Dendritic cell treated with granulocyte-macrophage colony-stimulating factor and Interleukin-4, amounts not matched to agents 40 ng/mL and 50 ng/mL, for 4 days (primary cell): ENCODE results near the gene KLF3.

ENCODE experiments used
- H3K27ac Mint-ChIP-seq: one replicate; pipeline ENCODE4 v1.8.0; 2022; ENCODE audit warnings: mild to moderate bottlenecking, mixed read lengths
- H3K27me3 Mint-ChIP-seq: one replicate; pipeline ENCODE4 v1.8.0; 2022; ENCODE audit warnings: mild to moderate bottlenecking, mixed read lengths
- H3K36me3 Mint-ChIP-seq: one replicate; pipeline ENCODE4 v1.8.0; 2022; ENCODE audit warnings: low read depth, mixed read lengths
- H3K4me1 Mint-ChIP-seq: one replicate; pipeline ENCODE4 v1.8.0; 2022; ENCODE audit warnings: low read depth, mixed read lengths
- H3K4me3 Mint-ChIP-seq: one replicate; pipeline ENCODE4 v1.8.0; 2022; ENCODE audit warnings: mild to moderate bottlenecking, moderate library complexity, mixed read lengths
- H3K9me3 Mint-ChIP-seq: one replicate; pipeline ENCODE4 v1.8.0; 2022; ENCODE audit warnings: mixed read lengths
- intact Hi-C: fragments of 100-400 bp; cut with micrococcal nuclease; formaldehyde crosslinking; loops from one replicate; pipeline ENCODE4 v1.15.0; 2022

Gene KLF3

DNA sequence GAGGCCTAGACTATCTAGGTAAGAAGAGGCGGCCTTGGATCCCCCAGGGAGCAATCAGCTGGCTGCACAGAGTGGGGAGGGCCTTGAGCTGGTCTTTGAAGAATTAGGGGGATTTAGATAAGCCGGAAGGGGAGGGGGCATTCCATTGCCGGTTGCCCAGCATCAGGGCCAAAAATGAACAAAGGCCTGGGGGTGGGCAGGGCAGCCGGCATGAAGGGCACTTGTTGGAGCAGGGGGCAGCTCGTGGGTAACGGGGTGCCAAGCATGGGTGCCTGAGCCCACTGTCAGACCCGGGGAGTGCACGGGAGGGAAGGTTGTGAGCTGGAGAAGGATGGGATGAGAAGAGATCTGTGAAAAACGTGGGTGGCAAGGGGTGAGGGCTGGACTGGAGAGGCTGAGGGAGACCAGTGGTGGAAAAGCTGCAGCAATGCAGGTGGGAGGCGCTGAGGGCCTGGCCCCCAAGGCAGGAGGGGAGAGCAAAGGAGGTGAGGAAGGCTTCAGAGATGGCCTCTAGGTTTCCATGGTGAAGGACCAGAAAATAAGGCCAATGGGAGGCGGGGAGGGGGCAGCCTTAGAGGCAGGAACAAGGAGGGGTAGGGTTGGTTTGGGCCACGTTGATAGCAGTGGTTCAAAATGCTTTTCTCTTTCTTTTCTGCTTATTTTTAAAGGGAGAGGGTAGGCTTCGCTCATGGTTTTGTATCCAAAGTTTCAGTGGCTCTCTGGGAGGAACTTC, 8.6 kb downstream of the KLF3 start:
- intact Hi-C loops = loop anchor here (5.0 to 10.0 kb wide), 2 partner anchors 58 to 150 kb away; no protein-coding TSS in a partner anchor
- no peaks in the 10 kb centered on the region for H3K9me3 Mint-ChIP-seq
- peak overlapping the region; percentile 63 for H3K4me3 Mint-ChIP-seq
- peak overlapping the region; percentile 93 for H3K27ac Mint-ChIP-seq
- peaks cover 9% of the 10 kb centered on the region for H3K36me3 Mint-ChIP-seq
- H3K4me1 Mint-ChIP-seq = peaks cover 78% of the 10 kb centered on the region
- H3K27me3 Mint-ChIP-seq = no peaks in the 10 kb centered on the region

GRCh38 chr4:38673130-38673978, 9.4 kb downstream of the KLF3 start:
- peaks cover 83% of the 10 kb centered on the region for H3K4me1 Mint-ChIP-seq
- intact Hi-C loops = loop anchor here (5.0 to 10.0 kb wide), 2 partner anchors 59 to 151 kb away; no protein-coding TSS in a partner anchor
- H3K27ac Mint-ChIP-seq = peak overlapping the region; percentile 93

DNA sequence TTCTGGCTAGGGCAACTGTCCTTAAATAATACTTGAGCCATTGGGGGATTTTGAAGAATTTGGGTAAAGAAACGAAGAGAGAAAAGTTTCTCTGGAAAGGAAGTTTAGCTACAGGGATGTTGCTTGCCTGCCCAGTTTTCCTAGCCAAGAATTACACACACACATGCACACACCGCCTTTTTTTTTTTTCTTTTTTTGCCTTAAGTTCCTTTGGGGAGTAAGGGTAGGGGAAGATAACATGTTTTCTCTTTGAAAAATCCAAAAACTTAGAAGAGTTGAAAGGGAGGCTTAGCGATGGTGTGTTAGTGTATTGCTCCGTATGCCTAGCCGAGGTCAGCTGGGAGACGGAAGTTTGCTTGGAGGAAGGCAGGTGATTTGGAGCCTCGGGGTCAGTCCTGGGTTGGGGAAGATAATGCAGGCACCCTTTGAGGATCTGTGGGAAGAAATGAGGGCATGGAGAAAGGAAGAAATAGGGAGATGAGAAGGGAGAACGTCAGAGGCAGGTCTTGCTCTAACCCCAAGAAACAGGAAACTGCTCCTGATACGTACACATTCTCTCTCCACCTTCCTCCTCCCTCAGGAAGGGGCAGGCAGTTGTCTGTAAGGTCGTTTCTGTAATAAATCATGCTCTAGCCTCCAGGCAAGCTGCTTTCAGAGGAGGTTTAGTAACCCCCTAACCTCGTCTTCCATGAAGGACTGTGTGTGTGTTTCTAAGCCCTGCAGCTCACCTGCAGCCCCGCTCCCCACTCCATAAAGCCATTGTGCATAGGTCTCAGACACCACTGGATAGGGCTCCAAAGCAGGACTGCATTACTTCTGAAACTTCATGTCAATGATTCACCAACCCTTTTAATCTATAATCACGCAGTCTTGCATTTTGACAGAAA, 10.5 kb downstream of the KLF3 start:
- H3K36me3 Mint-ChIP-seq = peaks cover 27% of the 10 kb centered on the region
- intact Hi-C loops = loop anchor here (1.0 to 10.0 kb wide), 6 partner anchors 58 to 612 kb away; no protein-coding TSS in a partner anchor

More at GRCh38 chr4:38673130-38673978, 9.4 kb downstream of the KLF3 start:
- peak overlapping the region; percentile 63 for H3K4me3 Mint-ChIP-seq
- H3K36me3 Mint-ChIP-seq = peaks cover 17% of the 10 kb centered on the region
- H3K9me3 Mint-ChIP-seq = no peaks in the 10 kb centered on the region
- no peaks in the 10 kb centered on the region for H3K27me3 Mint-ChIP-seq

GRCh38 chr4:38675146-38676121, 11.4 kb downstream of the KLF3 start:
- H3K4me1 Mint-ChIP-seq = peaks cover 68% of the 10 kb centered on the region
- intact Hi-C loops = loop anchor here (1.0 to 10.0 kb wide), 5 partner anchors 57 to 613 kb away; no protein-coding TSS in a partner anchor
- H3K27ac Mint-ChIP-seq = peak overlapping the region; percentile 18

More for the DNA sequence above, 10.5 kb downstream of the KLF3 start:
- Mint-ChIP-seq H3K27me3 (no peaks in the 10 kb centered on the region), H3K4me3 (peak overlapping the region; percentile 41), H3K9me3 (no peaks in the 10 kb centered on the region), H3K27ac (peak overlapping the region; percentile 18), H3K4me1 (peaks cover 76% of the 10 kb centered on the region)

DNA sequence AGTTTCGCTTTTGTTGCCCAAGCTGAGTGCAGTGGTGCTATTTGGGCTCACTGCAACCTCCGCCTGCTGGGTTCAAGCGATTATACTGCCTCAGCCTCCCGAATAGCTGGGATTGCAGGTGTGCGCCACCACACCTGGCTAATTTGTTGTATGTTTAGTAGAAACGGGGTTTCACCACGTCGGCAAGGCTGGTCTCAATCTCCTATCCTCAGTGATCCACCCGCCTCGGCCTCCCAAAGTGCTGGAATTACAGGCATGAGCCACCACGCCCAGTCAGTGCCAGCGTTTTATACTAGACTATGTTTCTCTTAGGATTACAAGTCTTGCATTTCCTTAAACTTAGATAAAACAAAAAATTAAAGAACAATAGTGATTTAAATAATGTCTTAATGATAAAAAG, 13.0 kb downstream of the KLF3 start:
- Mint-ChIP-seq H3K27ac (no peak overlapping the region), H3K9me3 (no peaks in the 10 kb centered on the region), H3K4me1 (peaks cover 54% of the 10 kb centered on the region), H3K36me3 (peaks cover 46% of the 10 kb centered on the region), H3K27me3 (no peaks in the 10 kb centered on the region), H3K4me3 (no peak overlapping the region)
- intact Hi-C loops = loop anchor here (5.0 to 10.0 kb wide), 2 partner anchors 55 to 62 kb away; no protein-coding TSS in a partner anchor

More at GRCh38 chr4:38675146-38676121, 11.4 kb downstream of the KLF3 start:
- H3K9me3 Mint-ChIP-seq = no peaks in the 10 kb centered on the region
- H3K4me3 Mint-ChIP-seq = no peak overlapping the region
- peaks cover 37% of the 10 kb centered on the region for H3K36me3 Mint-ChIP-seq
- H3K27me3 Mint-ChIP-seq = no peaks in the 10 kb centered on the region

DNA sequence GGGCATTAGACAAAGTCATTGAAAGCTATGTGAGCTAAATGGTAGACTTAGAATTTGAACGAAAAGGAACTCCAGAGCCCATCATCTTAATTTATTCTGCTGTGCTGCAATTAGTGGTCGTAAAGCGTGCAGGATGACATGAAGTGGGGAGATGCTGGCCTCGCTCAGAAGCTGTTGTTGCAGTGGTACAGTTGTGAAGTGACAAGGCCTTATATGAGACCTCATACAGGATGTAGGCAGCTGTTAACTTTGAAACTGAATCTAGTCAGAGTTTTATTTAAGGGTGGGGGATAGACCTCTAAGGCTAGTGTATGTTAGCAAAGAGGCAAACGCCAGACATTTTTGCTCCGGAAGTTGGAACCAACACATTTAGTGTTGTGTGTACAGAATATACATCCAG, 13.4 kb downstream of the KLF3 start:
- intact Hi-C loops = loop anchor here (5.0 to 10.0 kb wide), 2 partner anchors 55 to 63 kb away; no protein-coding TSS in a partner anchor
- Mint-ChIP-seq H3K36me3 (peaks cover 51% of the 10 kb centered on the region), H3K27me3 (no peaks in the 10 kb centered on the region), H3K27ac (no peak overlapping the region), H3K9me3 (no peaks in the 10 kb centered on the region), H3K4me3 (no peak overlapping the region), H3K4me1 (peaks cover 49% of the 10 kb centered on the region)

GRCh38 chr4:38678078-38678477, 14.1 kb downstream of the KLF3 start:
- Mint-ChIP-seq H3K9me3 (no peaks in the 10 kb centered on the region), H3K27ac (no peak overlapping the region), H3K36me3 (peaks cover 56% of the 10 kb centered on the region), H3K4me3 (no peak overlapping the region), H3K4me1 (peaks cover 43% of the 10 kb centered on the region), H3K27me3 (no peaks in the 10 kb centered on the region)
- intact Hi-C loops = loop anchor here (5.0 to 10.0 kb wide), 2 partner anchors 54 to 63 kb away; no protein-coding TSS in a partner anchor

GRCh38 chr4:38679921-38680320, 15.9 kb downstream of the KLF3 start:
- intact Hi-C loops = loop anchor here (5.0 to 10.0 kb wide), 2 partner anchors 52 to 65 kb away; no protein-coding TSS in a partner anchor
- H3K4me1 Mint-ChIP-seq = peaks cover 37% of the 10 kb centered on the region
- peaks cover 70% of the 10 kb centered on the region for H3K36me3 Mint-ChIP-seq
- no peaks in the 10 kb centered on the region for H3K27me3 Mint-ChIP-seq
- H3K27ac Mint-ChIP-seq = no peak overlapping the region
- no peaks in the 10 kb centered on the region for H3K9me3 Mint-ChIP-seq
- H3K4me3 Mint-ChIP-seq = no peak overlapping the region

- peaks cover 39% of the 10 kb centered on the region for H3K4me1 Mint-ChIP-seq
These were observed 17.4 kb downstream of the KLF3 start for GRCh38 chr4:38681281-38681991.

DNA sequence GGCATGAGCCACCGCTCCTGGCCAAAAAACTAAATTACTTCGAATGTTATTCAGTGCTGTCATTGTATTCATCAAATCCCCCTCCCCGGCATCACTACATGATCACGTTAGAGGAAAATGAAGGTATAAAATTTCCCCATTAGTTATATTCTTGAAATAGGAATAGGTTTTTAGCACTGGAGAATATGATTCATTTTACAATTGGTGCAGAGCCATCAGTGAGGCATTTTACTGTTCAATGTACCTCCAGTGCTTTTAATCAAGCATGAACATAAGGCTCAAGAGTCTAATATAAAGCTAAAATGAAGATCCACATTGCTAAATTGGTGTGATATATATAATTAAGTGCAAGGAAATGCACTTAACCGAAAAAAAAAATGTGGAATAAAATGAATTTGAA, 18.3 kb downstream of the KLF3 start:
- intact Hi-C loops = no loop called here
- Mint-ChIP-seq H3K36me3 (peaks cover 88% of the 10 kb centered on the region), H3K27me3 (no peaks in the 10 kb centered on the region), H3K4me1 (peaks cover 37% of the 10 kb centered on the region), H3K9me3 (no peaks in the 10 kb centered on the region), H3K27ac (no peak overlapping the region), H3K4me3 (no peak overlapping the region)

More at GRCh38 chr4:38681281-38681991, 17.4 kb downstream of the KLF3 start:
- intact Hi-C loops = no loop called here
- Mint-ChIP-seq H3K36me3 (peaks cover 82% of the 10 kb centered on the region), H3K27me3 (no peaks in the 10 kb centered on the region), H3K9me3 (no peaks in the 10 kb centered on the region), H3K27ac (no peak overlapping the region), H3K4me3 (no peak overlapping the region)

DNA sequence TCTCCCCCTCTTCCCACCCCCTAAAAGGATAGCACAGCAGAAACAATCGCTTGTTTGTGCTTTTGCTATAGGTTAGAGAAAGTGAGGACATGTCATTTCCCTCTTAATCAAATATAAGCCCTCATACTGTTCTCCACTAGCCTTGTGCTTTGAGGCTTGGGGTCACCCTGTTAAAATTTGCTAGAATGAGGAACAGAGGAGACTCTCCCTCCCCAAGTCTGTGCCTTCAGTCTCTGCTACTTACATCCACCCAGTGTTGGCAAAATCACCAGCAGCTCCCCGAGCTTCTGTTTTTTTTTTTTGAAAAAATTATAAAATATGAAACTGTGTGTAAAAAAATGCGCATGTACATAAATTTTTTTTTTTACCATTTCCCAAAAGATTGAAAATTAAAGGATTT, 19.3 kb downstream of the KLF3 start:
- H3K4me3 Mint-ChIP-seq = no peak overlapping the region
- no peaks in the 10 kb centered on the region for H3K9me3 Mint-ChIP-seq
- intact Hi-C loops = no loop called here
- H3K36me3 Mint-ChIP-seq = peaks cover 88% of the 10 kb centered on the region
- H3K27ac Mint-ChIP-seq = no peak overlapping the region
- H3K4me1 Mint-ChIP-seq = peaks cover 28% of the 10 kb centered on the region
- no peaks in the 10 kb centered on the region for H3K27me3 Mint-ChIP-seq

- peaks cover 90% of the 10 kb centered on the region for H3K36me3 Mint-ChIP-seq
- H3K27ac Mint-ChIP-seq = no peak overlapping the region
- H3K27me3 Mint-ChIP-seq = no peaks in the 10 kb centered on the region
These were observed 20.3 kb downstream of the KLF3 start for GRCh38 chr4:38684271-38684670.

More at GRCh38 chr4:38684271-38684670, 20.3 kb downstream of the KLF3 start:
- Mint-ChIP-seq H3K4me3 (no peak overlapping the region), H3K9me3 (no peaks in the 10 kb centered on the region), H3K4me1 (peaks cover 27% of the 10 kb centered on the region)
- intact Hi-C loops = no loop called here
